Ovary (tissue), 9 donors: ENCODE measurements around the gene FAM222B. TPM values are rescaled to one million over a fixed set of nuclear protein-coding genes. Genes with fewer than 3 reads are reported as not detected.

ENCODE experiments used
- DNase-seq, 5 donors: peaks; one replicate each; pipeline ENCODE4 v3.0.0-alpha.2; 2019 to 2020
- H3K27ac ChIP-seq, 2 donors: fragments of 200-600 bp; one replicate each; pipeline versions ENCODE4 v1.5.1 to v1.8.0; 2019 to 2022
- H3K27me3 ChIP-seq: fragments of 200-600 bp; one replicate; pipeline ENCODE4 v1.8.0; 2022
- H3K36me3 ChIP-seq: fragments of 200-600 bp; sonication (generic); one replicate; pipeline ENCODE4 v1.5.1; 2019
- H3K4me1 ChIP-seq: one replicate; pipeline ENCODE4 v1.8.1; 2013; ENCODE audit warnings: mild to moderate bottlenecking, moderate library complexity; ENCODE audit not compliant: insufficient read depth
- H3K4me3 ChIP-seq: fragments of 200-600 bp; sonication (generic); one replicate; pipeline ENCODE4 v1.5.1; 2017
- H3K9me3 ChIP-seq, 2 donors: fragments of 200-600 bp in 1 of 2; sonication (generic) in 1 of 2; one replicate each; pipeline versions ENCODE4 v1.5.1 to v1.8.1; 2013 to 2019; ENCODE audit warnings: mild to moderate bottlenecking in 1 of 2, moderate library complexity in 1 of 2
- CTCF ChIP-seq, 3 donors: fragments of 450-650 bp in 2 of 3; fragments of 200-600 bp in 1 of 3; IDR thresholded peaks; one replicate each; pipeline versions ENCODE4 v1.5.1 to v1.8.0; 2016 to 2022; ENCODE audit warnings: antibody characterized with exemption in 3 of 3, mild to moderate bottlenecking in 1 of 3
- EP300 ChIP-seq: sonication (generic); formaldehyde crosslinking; IDR thresholded peaks from one replicate; pipeline ENCODE4 v1.6.1; 2017; ENCODE audit warnings: antibody characterized with exemption
- POLR2A ChIP-seq: fragments of 450-650 bp; IDR thresholded peaks from one replicate; pipeline ENCODE4 v1.6.1; 2017; ENCODE audit warnings: antibody characterized with exemption, mild to moderate bottlenecking, moderate library complexity
- WGBS, 3 donors: extraction: QIAGEN DNeasy Blood & Tissue Kit in 1 of 3; methylation state at CpG; one replicate each; pipeline versions ENCODE4 v1.1.5 to v1.1.7; 2013 to 2017; 5-methylcytosine and 5-hydroxymethylcytosine counted together
- intact Hi-C, 4 donors: fragments of 100-400 bp; cut with DNase I; formaldehyde crosslinking; loops; one replicate each; pipeline versions ENCODE4 v1.11.0 to v1.15.1; 2022 to 2023
- polyA plus RNA-seq, 2 donors: library from polyadenylated mRNA; stranded (reverse); fragments of 200-250 nt in 1 of 2; fragments of 350-450 nt in 1 of 2; fragmentation: Illumina TruSeq in 1 of 2; extraction: RNeasy Lipid Tissue Mini Kit (QIAGEN cat#74804) in 1 of 2; gene quantifications; one replicate each; pipeline ENCODE4 v1.2.3, GENCODE V29; 2013 to 2014
- total RNA-seq, 7 donors: library from RNA; depleted of rRNA in 2 of 7; stranded (reverse); fragments of >200 nt in 2 of 7; fragmentation: NEBNext Ultra II Directional in 3 of 7; extraction: Animal tissue kit (Norgen Biotek cat#: 25700) in 3 of 7; gene quantifications; one replicate each; pipeline versions ENCODE4 v1.1.0 to v1.2.4, GENCODE V29; 2016 to 2023
- donor health status: DM: no; HTN: no; CAD: no; lungs with moderate emphysema.
- donor health status: DM: no; HTN: no; CAD: no.
- donor health status: Bipolar disorder and iron deficiency.
- donor health status: DM: yes; HTN: yes; CAD: no.
- donor health status: DM: no; HTN: no; CAD: no.
- donor health status: DM: yes; HTN: yes; CAD: no.

The FAM222B gene
- total and polyA plus RNA-seq, 9 donors, result 8.0 to 19.8 (median 15.9) TPM

- WGBS, 3 donors, result 89 to 92% (median 91%) methylated on average over 10 of the region's 10 CpGs
- Histone ChIP-seq H3K4me3 (no peak overlapping the region), H3K27ac (no peak overlapping the region), H3K9me3 (no peaks in the 10 kb centered on the region), H3K36me3 (no peaks in the 10 kb centered on the region), H3K4me1 (no peaks in the 10 kb centered on the region), H3K27me3 (no peaks in the 10 kb centered on the region)
- intact Hi-C loops, result loop anchor here in 2 of 4 donors (2.0 to 10.0 kb wide), 2 partner anchors 25 to 153 kb away; partner anchors contain the start of genes DHRS13 (in 1 of the 2) and TLCD1 (in 1 of the 2)
- TF ChIP-seq CTCF (IDR thresholded peaks at IDR 0.05), result no peak
- TF ChIP-seq EP300, result no peak
- no peak for TF ChIP-seq POLR2A
- DNase-seq, result peak in 2 of 5 donors; percentile 3 to 19
These were observed 90.8 kb downstream of the FAM222B start for GRCh38 chr17:28751600-28752366.

GRCh38 chr17:28750178-28751047, 92.2 kb downstream of the FAM222B start:
- 25 to 31% (median 27%) methylated on average over 20 of the region's 20 CpGs for WGBS, 3 donors
- H3K27ac ChIP-seq, result no peak overlapping the region
- no peaks in the 10 kb centered on the region for H3K9me3 ChIP-seq
- no peak overlapping the region for H3K4me3 ChIP-seq
- no peaks in the 10 kb centered on the region for H3K36me3 ChIP-seq
- peak; percentile 97 to 99 (median 98) for TF ChIP-seq CTCF (IDR thresholded peaks at IDR 0.05)
- no peak for TF ChIP-seq EP300
- TF ChIP-seq POLR2A, result no peak
- peak; percentile 89 to 95 (median 93) for DNase-seq
- intact Hi-C loops, result loop anchor here in 2 of 4 donors (2.0 to 10.0 kb wide), 2 partner anchors 24 to 154 kb away; partner anchors contain the start of genes DHRS13 (in 1 of the 2) and TLCD1 (in 1 of the 2)
- H3K4me1 ChIP-seq, result peaks cover 8% of the 10 kb centered on the region
- H3K27me3 ChIP-seq, result no peaks in the 10 kb centered on the region

GRCh38 chr17:28749516-28750177, 92.9 kb downstream of the FAM222B start:
- Histone ChIP-seq H3K4me3 (no peak overlapping the region), H3K4me1 (peaks cover 12% of the 10 kb centered on the region), H3K9me3 (no peaks in the 10 kb centered on the region), H3K36me3 (no peaks in the 10 kb centered on the region), H3K27me3 (no peaks in the 10 kb centered on the region), H3K27ac (no peak overlapping the region)
- DNase-seq, result peak in 1 of 5 donors; percentile 37
- TF ChIP-seq EP300, result no peak
- no peak for TF ChIP-seq POLR2A
- intact Hi-C loops, result loop anchor here in 2 of 4 donors (2.0 to 10.0 kb wide), 2 partner anchors 23 to 155 kb away; partner anchors contain the start of genes DHRS13 (in 1 of the 2) and TLCD1 (in 1 of the 2)
- WGBS, 3 donors, result 45 to 53% (median 46%) methylated on average over 11 of the region's 11 CpGs

- peak in 3 of 5 donors; percentile 21 to 55 (median 32) for DNase-seq
- TF ChIP-seq EP300, result no peak
- Histone ChIP-seq H3K27me3 (no peaks in the 10 kb centered on the region), H3K4me1 (peaks cover 12% of the 10 kb centered on the region), H3K27ac (no peak overlapping the region), H3K4me3 (no peak overlapping the region), H3K9me3 (no peaks in the 10 kb centered on the region), H3K36me3 (no peaks in the 10 kb centered on the region)
- 43 to 54% (median 47%) methylated on average over 18 of the region's 18 CpGs for WGBS, 3 donors
- intact Hi-C loops, result no loop called here
These were observed 93.6 kb downstream of the FAM222B start for GRCh38 chr17:28748852-28749515.
